ENCODE measurements around the gene SLC17A8.
A peak's percentile ranks its signal among the peaks of the same experiment; 100 is the strongest.
"Not testable (repeated sequence)": the region's sequence is repeated elsewhere in the genome, so short reads cannot be mapped to it uniquely, and the experiment has no call there.

Gene SLC17A8

DNA sequence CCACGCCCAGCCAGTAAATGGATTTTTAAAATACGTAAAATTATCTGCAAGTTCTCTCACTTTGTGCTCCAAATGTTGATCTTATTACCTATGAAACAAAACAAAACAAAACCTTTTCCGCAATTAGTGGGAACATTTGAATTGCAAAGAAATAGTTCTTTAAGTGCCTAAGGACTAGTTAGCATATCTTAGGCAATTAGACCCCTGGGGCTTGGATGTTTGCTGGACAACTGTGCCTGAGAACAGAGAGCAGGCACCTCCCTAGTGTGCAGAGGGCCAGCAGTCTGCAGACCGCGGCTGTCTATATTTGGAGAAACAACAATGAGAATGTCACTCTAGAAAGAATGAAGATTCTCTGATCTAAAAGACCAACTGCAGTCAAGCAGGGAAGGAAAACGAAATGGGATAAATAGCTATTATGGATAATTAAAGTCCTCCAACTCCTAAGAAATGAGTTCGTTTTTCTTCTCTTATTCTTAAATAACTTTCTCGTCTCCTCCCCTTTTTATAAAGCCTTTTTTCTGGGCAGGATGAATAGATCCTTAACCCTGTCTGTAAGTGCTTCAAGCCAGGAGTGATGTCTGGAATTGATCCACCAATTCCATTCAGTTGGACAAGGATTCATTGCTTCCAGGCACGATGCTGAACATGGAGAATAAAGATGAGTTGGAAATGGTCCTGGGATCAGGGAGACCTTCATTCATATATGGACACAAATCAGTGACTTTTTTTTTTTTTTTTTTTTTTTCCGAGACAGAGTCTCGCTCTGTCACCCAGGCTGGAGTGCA, 16.2 kb downstream of the SLC17A8 start:
- no peak for DNase-seq

DNA sequence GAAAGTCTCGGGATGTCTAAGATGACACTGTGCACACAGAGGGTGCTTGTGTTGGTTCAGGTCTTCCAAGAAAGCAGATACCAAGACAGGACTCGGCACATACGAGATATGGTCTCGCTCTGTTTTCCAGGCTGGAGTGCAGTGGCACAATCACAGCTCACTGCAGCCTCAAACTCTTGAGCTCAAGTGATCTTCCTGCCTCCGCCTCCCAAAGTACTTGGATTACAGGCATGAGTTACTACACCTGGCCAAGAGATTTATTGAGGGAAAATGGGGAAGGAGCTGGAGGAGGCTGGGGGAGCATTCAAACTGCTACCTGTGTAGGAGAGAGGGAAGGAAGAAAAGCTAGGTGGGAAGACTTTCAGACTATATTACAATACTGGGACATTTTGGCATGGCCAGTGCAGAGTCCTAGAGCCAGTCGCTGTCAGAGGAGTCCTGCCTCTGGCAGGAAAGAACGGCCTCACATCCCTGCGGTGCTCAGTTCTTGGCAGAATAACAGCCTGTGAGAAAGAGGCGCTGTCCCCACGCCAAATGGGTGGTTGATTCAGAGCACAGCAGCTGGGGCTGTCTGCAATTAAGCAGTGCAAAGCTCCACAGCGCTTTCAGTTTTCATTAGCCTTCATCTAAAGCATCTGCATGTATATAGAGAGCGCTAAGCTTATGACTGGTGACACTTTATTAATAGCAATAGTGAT, 18.3 kb downstream of the SLC17A8 start:
- DNase-seq = peak; percentile 78

DNA sequence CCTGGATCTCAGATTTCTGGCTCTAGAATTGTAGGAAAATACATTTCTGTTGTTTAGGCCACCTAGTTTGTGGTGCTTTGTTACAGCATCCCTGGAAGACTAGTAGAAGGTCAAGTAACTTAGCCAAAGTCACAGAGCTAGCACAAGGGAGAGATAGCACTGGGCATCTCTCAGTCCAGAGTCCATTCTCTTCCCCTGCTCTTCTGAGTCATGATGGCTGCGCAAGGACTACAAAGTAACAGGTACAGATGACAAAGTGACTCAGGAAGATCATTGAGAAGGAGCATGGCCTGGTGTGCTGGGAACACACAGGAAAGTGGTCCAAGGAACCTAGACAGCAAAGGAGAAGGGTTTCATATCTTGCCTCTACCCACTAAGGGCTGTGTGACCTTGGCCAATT, 19.3 kb downstream of the SLC17A8 start:
- no peak for DNase-seq

DNA sequence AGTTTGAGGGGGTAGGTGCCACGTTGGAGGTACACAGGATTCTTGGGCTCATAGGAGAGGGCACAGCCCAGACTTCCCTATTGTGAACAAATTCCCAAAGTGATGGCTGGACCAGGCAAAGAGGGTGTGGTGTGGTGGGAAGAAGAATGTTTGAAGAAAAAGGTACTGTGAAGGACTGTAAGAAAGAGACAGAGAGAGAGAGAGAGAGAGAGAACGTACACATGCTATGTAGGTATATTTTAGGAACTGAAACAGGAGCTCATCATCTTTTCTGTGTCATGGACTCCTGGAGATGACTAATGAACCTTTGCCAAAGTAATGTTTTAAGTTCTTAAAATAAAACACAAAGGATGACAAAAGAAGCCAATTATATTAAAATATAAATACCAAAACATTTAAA, 24.5 kb downstream of the SLC17A8 start:
- no peak for DNase-seq

DNA sequence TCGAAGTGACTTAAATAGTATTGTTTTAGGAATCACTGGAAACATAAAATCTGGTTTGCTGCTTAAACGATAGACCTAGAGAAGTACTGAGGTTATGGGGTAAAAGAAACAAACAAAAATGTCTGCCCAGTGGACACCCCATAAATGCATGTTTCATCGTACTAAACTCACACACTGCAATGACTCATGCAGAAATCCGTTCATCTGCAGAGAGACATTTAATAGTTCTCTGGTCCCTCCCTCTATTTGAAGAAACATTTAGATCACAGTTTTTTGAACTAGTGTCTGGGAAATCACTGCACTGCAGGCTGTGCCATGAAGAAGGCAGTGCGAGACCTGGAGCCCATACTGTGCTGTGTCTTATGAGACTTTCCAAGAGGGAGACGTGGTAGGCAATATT, 25.5 kb downstream of the SLC17A8 start:
- no peak for DNase-seq

DNA sequence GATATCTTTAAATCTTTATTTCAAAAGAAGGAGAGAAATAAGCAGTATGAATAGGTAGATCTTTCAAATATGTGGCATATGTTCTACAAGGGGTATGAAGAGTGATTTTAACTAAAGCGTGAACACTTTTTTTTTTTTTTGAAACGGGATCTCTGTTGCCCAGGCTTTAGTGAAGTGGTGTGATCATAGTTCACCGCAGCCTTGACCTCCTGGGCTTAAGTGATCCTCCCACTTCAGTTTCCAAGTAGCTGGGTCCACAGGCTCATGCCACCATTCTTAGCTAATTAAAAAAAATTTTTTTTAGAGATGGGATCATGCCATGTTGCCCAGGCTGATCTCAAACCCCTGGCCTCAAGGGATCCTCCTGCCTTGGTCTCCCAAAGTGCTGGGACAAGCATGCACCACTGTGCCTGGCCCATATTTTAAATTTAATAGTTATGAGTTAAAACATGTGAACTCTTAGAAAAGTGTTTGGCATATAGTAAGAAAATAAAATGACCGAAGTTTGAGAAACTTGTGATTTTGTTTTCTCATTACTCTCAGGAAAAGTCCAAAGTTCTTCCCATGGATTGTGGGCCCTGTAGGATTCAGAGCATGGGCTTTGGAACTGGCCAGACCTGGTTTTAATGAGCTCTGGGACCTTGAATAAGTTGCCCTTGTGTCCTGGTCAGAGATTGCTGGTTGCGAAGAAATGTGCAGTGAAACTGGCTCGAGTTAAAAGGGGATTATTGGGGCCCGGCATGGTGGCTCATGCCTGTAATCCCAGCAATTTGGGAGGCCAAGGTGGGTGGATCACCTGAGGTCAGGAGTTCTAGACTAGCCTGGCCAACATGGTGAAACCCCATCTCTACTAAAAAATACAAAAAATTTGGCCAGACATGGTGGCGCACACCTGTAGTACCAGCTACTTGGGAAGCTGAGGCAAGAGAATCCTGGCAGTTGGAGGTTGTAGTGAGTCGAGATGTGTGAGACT, 27.0 kb downstream of the SLC17A8 start:
- no peak for DNase-seq

DNA sequence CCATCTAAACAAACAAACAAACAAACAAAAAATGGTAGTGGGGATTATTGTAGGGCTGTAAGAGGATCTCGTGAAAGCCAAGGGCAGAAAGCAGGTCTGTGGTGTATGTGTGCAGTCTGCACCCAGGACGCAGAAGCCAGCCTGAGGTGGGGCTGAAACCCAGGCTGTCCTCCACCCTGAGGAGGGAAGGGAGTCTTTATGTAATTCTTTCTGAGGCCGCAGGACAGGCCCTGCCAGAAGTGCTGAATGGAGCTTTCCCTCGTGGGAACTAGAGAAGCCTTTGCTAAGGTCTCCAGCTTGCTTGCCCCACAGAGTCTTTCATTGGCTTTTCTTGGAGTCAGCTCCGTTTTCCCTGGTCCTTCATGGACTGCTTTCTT, 27.7 kb downstream of the SLC17A8 start:
- no peak for DNase-seq

DNA sequence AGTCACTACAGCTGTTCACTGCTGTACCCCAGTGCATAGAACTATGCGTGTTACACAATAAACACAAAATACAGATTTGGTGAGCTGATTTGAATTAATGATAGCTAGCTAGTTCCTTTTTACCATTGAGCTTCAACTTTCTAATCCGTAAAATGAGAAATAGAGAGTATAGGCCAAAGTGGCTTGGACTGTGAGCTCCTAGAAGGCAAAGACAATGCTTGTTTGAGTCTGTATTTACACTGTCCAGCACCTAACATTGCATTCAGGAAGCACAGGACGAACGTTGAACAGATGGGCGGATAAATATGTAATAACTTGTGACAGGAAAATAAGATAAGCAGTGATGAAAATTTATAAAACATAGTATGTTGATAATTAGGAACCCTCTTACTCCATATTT, 31.5 kb downstream of the SLC17A8 start:
- no peak for DNase-seq

DNA sequence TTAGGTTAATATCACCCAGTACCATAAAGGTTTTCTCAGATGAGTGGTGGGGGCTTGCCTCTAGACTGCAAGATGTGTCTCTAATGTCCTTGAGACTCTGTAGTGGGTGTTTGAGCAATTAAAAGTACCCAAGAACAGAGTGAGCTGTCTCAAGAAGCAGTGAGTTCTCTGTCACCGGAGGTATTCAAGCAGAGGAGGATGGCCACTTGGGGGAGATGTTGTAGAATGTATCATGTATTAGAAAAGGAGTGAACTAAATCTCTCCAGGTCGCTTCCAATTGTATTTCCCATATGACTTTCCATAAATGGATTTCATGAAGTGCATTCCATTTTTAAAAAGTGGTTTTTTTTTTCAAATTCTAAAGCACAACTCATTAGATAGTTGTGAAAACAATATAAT, 35.0 kb downstream of the SLC17A8 start:
- no peak for DNase-seq

DNA sequence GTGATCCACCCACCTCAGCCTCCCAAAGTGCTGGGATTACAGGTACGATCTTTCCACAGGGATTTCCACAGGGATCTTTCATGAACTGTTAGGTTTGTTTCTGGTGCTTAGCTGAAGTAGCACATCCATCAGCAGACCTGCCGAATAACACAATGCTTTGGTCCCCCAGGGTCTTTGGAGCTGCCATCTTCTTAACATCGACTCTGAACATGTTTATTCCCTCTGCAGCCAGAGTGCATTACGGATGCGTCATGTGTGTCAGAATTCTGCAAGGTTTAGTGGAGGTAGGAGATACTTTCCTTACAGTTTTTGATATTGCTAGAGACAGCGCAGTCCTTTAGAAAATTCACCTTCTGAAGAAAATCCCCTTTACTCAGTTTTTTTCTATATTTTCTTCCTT, 36.3 kb downstream of the SLC17A8 start:
- no peak for DNase-seq

DNA sequence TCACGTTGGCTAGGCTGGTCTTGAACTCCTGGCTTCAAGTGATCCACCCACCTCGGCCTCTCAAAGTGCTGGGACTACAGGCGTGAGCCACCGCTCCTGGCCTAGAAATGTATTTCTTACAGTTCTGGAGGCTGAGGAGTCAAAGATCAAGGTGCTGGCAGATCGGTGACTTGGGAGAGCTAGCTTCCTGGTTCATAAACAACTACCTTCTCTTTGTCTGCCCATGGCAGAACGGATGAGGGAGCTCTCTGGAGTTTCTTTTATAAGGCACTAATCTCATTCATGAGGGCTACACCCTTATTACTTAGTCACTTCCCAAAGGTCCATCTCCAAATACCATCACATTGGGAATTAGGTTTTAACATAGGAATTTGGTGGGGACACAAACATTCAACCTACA, 38.9 kb downstream of the SLC17A8 start:
- no peak for DNase-seq

DNA sequence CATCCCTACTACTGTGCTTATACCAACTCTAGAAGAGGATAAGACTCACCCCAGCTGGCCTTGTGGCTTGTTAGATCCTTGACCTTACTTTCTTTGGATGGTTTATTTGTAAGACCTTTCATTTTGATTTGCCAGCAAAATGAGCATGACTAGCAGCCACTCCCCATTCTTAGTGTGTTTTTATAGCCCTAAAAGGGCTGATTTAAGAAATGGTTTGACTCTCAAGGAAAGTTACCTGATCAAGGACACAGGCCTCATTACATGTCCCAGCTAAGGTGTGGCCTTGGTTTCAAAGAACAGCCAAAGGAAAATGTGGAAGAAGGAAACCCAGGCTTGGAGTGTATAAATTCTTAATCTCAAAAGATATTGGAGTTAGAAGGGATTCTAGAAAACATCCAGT, 41.4 kb downstream of the SLC17A8 start:
- no peak for DNase-seq

DNA sequence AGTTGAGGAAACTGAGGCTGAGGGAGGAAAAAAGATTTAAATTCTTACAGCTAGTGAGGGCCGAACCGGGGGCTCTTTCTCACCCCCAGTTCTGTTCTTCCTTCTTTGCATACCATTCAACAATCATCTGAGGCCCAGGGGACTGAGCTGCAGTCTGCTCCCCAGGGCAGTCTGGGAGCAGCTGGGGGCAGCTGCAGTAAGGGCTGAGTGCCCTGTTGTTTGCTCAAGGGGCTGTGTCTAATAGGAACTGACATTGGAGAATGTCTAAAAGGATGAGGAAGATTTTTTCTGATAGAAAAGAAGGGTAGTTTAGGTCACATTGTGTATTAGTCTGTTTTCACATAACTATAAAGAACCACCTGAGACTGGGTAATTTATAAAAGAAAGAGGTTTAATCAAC, 42.2 kb downstream of the SLC17A8 start:
- no peak for DNase-seq

DNA sequence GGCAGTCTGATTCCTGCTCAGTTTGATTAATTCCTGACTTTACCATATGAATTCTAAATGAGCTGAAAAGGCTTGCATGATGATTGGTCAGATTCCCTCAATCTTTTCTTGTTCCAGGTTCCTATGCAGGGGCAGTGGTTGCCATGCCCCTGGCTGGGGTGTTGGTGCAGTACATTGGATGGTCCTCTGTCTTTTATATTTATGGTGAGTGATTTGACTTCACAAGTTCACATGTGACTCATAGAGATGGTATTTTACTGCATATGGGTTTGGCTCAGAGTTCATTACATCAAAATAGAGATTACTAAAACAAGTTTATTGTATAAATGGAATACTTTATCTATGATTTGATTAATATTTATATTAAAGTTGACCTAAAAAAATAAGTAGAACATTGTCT, 44.8 kb downstream of the SLC17A8 start:
- no peak for DNase-seq

DNA sequence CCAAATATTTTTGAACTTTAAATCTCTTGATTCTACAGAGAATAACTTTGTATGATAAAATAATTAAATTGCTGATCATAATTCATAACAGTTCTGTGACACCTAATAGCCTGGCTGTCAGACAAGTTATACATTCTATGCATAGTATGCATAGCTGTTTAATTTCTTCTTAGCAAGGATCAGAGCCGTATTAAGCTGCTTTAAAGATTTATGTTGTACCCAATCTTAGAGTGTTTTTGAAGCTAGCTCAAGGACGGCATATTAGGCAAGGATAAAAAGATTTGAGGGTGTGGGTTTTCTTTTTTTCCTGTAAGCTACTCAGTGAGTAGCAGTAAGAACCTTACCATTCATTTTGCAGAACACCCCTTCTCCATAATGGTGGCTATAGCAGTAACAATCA, 45.9 kb downstream of the SLC17A8 start:
- no peak for DNase-seq

DNA sequence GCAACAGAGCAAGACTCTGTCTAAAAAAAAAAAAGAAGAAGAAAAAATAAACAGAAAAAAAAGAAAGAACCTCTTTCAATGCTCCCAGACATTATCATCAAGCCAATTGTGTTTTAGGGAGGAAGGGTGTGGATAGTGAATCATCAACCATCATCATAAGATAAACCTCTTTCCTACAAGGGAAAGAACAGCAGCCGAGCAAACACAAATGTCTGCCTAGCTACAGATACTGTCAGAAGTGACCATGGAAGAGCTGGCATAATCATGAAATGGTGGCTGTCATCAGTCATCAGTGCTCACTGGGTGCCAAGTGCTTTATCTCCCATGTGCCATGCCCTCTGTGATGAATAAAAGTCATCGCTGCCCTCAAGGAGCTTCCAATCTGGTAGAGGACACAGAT, 46.6 kb downstream of the SLC17A8 start:
- no peak for DNase-seq

DNA sequence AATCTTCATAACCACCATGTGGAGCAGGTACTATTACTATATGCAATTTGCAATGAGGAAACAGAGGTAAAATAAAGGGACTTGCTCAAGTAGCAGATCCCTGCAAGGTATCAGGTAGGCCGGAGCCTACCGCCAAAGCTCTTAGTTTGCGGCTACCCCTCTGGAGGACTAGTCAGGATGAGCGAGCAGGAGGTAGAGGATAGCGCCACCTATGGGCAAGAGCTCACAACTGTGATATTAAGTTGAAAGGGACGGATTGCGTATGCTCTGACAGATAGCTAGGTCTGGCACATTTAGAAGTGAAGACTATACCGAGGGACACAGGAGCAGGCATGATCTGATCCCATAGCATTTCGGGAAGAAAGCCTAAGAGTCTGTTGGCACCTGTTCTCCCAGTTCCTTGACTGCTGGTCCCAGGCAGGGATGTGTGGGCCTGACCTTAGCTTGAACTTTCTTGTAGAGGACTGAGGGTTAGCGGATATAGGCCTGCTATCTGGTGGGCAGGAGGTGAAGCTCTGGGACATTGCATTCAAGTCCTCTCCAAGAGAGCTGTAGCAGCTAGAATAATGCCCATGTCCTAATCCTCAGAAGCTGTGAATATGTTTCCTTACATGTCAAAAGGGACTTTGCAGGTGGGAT, 48.0 kb downstream of the SLC17A8 start:
- DNase-seq = no peak

DNA sequence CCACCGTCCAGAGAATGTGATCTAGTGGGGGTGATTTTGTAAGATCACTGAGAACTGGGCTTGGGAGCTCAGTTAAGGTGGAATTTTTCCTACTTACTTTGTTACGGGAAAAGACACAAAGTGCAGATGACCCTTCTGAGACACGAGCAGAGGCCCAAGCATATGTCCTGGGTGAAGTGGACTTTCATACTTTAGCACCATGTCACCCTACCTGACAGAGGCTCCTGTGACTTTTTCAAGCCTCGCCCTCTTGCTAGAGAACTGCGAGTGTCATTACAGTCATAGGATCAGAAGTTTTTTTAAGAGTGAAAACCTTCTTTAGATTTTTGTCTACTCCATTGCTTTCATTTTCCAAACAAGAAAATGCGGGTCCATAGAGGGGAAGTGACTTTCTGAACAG, 56.1 kb downstream of the SLC17A8 start:
- no peak for DNase-seq

DNA sequence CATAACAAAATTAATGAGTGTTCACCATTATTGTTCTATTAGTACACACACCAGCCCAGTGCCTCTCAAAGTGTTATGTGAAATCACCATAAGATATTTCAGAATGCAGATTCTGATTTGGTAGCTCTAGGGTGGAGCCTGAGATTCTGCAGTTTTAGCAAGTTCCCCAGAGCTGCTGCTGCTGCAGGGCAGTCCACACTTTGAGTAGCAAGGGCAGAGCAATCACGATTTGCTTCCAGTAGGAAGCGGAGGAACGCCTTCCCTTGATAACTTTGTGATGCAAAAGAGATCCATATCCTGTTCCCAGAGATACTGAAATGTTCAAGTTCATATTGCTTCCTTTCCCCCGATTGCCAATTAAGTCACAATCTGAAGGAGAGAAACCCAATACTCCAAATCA, 57.9 kb downstream of the SLC17A8 start:
- no peak for DNase-seq

DNA sequence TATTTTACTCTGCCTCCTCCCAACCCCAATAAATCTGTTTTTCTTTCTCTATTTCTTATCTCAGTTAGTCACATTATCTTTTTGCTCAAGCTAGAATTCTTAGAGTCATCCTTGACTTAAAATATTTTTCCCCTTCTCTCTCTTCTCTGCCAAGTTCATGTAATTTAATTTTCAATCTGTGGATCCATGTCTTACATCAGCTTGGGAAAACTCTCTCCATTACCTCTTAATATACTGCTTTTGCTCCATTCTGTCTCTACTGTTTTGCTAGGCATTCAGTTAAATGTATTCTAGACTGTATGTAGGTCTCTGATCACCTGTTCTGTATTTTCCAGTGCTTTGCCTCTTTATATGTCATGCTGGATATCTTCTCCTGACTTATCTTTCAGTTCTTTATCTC, 65.8 kb downstream of the SLC17A8 start:
- no peak for DNase-seq

DNA sequence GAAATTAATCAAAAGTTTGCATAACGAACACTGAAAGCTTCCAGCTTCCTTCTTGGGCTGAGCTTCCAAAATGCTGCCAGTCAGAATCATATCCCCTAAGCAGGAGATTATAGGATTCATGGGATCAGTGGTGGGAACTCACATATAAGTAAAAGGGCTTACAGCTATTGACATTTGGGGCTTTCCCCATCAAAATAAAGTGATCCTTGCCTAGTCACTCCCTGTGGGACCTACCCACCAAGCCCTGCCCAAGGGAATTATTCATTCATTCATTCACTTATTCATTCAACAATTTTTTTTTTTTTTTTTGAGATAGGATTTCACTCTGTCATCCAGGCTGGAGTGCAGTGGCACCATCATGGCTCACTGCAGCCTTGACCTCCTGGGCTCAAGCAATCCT, 69.3 kb downstream of the SLC17A8 start:
- no peak for DNase-seq

DNA sequence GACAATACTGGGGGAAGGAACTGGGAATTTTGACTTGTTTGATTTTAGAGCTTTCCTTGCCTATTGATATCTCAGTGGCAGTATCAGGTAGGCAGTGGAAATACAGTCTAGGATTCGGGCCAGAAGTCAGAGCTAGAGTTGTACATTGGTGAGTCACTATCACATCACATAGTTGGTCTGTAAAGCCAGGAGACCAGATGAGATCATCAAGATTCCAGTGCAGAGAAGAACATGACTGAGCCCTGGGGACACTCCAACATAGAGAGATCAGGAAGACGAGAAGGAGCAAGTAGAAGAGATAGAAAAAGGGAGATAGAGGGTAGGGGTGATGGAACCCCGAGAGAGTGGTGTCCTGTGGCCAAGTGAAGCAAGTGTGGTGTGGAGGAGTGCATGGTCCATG, 70.2 kb downstream of the SLC17A8 start:
- no peak for DNase-seq

DNA sequence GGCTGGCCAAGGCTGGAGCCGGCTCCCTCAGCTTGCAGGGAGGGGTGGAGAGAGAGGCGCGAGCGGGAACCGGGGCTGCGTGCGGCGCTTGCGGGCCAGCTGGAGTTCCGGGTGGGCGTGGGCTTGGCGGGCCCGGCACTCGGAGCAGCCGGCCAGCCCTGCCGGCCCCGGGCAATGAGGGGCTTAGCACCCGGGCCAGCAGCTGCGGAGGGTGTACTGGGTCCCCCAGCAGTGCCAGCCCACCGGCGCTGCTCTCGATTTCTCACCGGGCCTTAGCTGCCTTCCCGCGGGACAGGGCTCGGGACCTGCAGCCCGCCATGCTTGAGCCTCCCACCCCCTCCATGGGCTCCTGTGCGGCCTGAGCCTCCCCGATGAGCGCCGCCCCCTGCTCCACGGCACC, 73.4 kb downstream of the SLC17A8 start:
- DNase-seq = not testable (repeated sequence)

All from left hindlimb (tissue), 1 donor.